GM12872 (cell line): ENCODE results near the gene ELOA.

Source experiments
- CTCF ChIP-seq: IDR thresholded peaks from 3 replicates; pipeline ENCODE4 v1.5.1; 2011; ENCODE audit warnings: low read depth, mild to moderate bottlenecking, low read length, moderate library complexity; ENCODE audit not compliant: insufficient read depth

The ELOA gene

DNA sequence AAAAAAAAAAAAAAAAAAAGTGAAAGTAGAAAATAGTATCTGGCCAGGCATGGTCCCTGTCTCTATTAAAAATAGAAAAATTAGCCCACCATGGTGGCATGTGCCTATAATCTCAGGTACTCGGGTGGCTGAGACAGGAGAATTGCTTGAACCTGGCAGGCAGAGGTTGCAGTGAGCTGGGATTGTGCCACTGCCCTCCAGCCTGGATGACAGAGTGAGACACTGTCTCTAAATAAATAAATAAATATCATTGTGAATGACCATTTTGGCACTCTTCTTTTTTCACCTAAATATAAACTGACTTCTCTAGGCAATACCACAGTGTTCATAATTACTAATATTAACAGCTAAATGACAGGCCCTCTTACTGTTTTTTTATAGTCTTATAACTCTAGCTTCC is 14.5 kb downstream of the ELOA start:
- no peak for TF ChIP-seq CTCF

DNA sequence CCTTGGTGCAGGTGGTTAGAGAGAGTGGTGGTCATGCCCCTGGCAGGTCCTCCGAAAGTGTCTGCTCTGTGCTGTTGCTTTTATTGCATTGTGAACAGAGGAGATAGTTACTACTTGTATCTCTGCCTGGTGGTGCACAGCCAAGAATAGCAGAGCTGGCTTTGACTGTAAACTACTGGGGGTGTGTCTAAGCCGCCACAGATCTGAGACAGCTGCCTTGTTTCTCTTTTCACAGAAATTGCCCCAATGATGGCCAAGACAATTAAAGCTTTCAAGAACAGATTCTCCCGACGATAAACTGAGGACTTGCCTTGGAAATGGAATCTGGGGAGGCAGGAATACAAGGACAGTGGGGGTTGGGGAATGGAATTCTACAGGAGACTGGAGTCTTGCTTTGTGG is 16.0 kb downstream of the ELOA start:
- TF ChIP-seq CTCF, result no peak

GRCh38 chr1:23763041-23763577 is 19.8 kb downstream of the ELOA start:
- no peak for TF ChIP-seq CTCF

DNA sequence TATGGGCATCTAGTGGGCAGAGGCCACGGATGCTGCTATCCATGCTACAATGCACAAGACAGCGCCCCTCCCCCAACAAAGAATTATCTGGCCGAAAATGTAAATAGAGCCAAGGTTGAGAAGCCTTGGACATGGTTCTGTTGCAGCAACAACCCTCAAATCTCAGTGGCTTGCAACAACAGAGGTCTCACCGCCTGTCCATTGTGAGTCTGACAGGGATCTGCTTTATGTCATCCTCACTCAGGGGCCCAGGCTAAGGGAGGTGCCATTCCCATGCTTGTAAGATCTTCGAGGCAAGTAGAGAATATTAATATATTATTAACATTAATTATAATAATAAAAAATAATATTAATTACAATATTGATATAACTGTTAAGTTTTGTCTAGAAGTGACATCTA is 25.5 kb downstream of the ELOA start:
- no peak for TF ChIP-seq CTCF

DNA sequence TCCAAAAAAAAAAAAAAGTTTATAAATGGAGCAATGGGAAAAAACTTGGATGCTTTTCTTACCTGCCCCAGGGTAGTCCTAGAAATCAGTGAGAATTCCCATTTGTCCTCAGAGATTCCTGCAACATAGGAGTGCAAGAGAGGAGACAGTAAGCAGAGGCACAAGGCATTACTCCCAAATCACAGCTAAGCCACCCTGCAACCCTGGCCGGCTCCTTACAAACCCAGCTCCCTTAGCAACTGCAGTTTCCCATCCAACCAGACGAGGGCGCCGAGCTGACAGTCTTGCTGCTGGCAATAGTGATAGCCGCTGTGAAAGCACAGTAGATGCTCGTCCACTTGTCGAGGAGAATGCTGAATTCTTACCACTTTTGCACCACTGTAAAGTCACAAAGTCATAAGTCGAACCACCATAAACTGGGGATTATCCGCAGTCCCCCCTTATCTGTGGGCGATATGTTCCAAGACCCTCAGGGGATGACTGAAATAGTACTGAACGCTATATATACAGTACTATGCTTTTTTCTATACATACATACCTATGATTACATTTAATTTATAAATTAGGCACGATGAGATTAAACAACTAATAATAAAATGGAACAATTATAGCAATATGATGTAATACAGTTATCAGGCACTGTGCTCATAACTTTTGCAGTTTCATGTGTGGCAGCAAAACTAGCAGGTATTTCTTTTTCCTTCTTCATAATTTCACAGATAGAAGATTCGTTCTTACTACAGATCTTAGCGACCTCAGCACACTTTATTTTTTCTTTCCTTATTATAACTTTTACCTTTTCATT is 29.0 kb downstream of the ELOA start:
- peak; percentile 99 for TF ChIP-seq CTCF

- no peak for TF ChIP-seq CTCF
Measured at GRCh38 chr1:23772854-23773242, 29.6 kb downstream of the ELOA start.

GRCh38 chr1:23774174-23774880 is 31.1 kb downstream of the ELOA start:
- TF ChIP-seq CTCF, result no peak
